A549 (cell line): ENCODE measurements around the gene CHMP1B.

Experiments used
- BCL3 ChIP-seq: fragments of >200 bp; sonication (Bioruptor Twin); formaldehyde crosslinking; IDR thresholded peaks from 3 replicates; pipeline ENCODE4 v1.6.1; 2016
- CEBPB ChIP-seq, 2 experiments: fragments of >200 bp in 1 of 2; sonication (Bioruptor Twin) in 1 of 2; formaldehyde crosslinking in 1 of 2; IDR thresholded peaks; 2 replicates each; pipeline ENCODE4 v1.6.1; 2012 to 2016
- EHMT2 ChIP-seq: fragments of 200-600 bp; sonication (generic); IDR thresholded peaks from 2 replicates; pipeline ENCODE4 v1.6.1; 2016; ENCODE audit warnings: antibody characterized with exemption, low read depth, mild to moderate bottlenecking, moderate library complexity
- ELK1 ChIP-seq: fragments of 150-350 bp; IDR thresholded peaks from 2 replicates; pipeline ENCODE4 v1.6.1; 2014; ENCODE audit warnings: low read depth, mild to moderate bottlenecking, low read length
- EP300 ChIP-seq, 2 experiments: fragments of >200 bp; sonication (Bioruptor Twin); formaldehyde crosslinking; IDR thresholded peaks; 2 replicates in 1 of 2; 3 replicates in 1 of 2; pipeline ENCODE4 v1.6.1; 2016 to 2017
- FOXS1 ChIP-seq: fragments of 250-450 bp; sonication (Bioruptor Pico); IDR thresholded peaks from 2 replicates; pipeline ENCODE4 v1.5.0; 2020; ENCODE audit warnings: mild to moderate bottlenecking, moderate library complexity
- HMGXB4 ChIP-seq: fragments of 250-450 bp; sonication (Bioruptor Pico); IDR thresholded peaks from 2 replicates; pipeline ENCODE4 v1.5.0; 2021; ENCODE audit warnings: mild to moderate bottlenecking, moderate library complexity, borderline replicate concordance
- JUN ChIP-seq, 2 experiments: fragments of >200 bp; sonication (Bioruptor Twin); formaldehyde crosslinking; IDR thresholded peaks; 2 replicates in 1 of 2; 3 replicates in 1 of 2; pipeline ENCODE4 v1.6.1; 2016 to 2017
- MAFK ChIP-seq: fragments of 450-650 bp; IDR thresholded peaks from 2 replicates; pipeline ENCODE4 v1.6.1; 2014; ENCODE audit not compliant: partially characterized antibody
- POLR2A ChIP-seq: IDR thresholded peaks from 2 replicates; pipeline ENCODE4 v1.6.1; 2012; ENCODE audit warnings: mild to moderate bottlenecking, low read length
- RAD21 ChIP-seq, 2 experiments: fragments of >200 bp in 1 of 2; sonication (Bioruptor Twin) in 1 of 2; formaldehyde crosslinking in 1 of 2; IDR thresholded peaks in 1 of 2; conservative IDR thresholded peaks in 1 of 2; 2 replicates in 1 of 2; 3 replicates in 1 of 2; pipeline ENCODE4 v1.6.1; 2012 to 2018; ENCODE audit warnings: inconsistent platforms in 1 of 2
- RFX5 ChIP-seq: fragments of 450-650 bp; IDR thresholded peaks from 2 replicates; pipeline ENCODE4 v1.7.1; 2014; ENCODE audit warnings: antibody characterized with exemption, mild to moderate bottlenecking, moderate library complexity
- TF ChIP-seq, protein P1 (sequence below): fragments of >200 bp; sonication (Bioruptor Twin); formaldehyde crosslinking; IDR thresholded peaks from 3 replicates; pipeline ENCODE4 v1.5.1; 2016

GRCh38 chr18:11860594-11861450 is 9.6 kb downstream of the CHMP1B start:
- TF ChIP-seq, protein P1, sequence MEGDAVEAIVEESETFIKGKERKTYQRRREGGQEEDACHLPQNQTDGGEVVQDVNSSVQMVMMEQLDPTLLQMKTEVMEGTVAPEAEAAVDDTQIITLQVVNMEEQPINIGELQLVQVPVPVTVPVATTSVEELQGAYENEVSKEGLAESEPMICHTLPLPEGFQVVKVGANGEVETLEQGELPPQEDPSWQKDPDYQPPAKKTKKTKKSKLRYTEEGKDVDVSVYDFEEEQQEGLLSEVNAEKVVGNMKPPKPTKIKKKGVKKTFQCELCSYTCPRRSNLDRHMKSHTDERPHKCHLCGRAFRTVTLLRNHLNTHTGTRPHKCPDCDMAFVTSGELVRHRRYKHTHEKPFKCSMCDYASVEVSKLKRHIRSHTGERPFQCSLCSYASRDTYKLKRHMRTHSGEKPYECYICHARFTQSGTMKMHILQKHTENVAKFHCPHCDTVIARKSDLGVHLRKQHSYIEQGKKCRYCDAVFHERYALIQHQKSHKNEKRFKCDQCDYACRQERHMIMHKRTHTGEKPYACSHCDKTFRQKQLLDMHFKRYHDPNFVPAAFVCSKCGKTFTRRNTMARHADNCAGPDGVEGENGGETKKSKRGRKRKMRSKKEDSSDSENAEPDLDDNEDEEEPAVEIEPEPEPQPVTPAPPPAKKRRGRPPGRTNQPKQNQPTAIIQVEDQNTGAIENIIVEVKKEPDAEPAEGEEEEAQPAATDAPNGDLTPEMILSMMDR, result no peak
- TF ChIP-seq MAFK (no peak), EHMT2 (no peak), POLR2A (no peak), EP300 (IDR thresholded peaks at IDR 0.05) (no peak), CEBPB (IDR thresholded peaks at IDR 0.05) (no peak), RFX5 (no peak), BCL3 (no peak), FOXS1 (CRISPR knock-in tag) (no peak), HMGXB4 (CRISPR knock-in tag) (no peak), ELK1 (no peak), JUN (IDR thresholded peaks at IDR 0.05) (no peak), RAD21 (conservative IDR thresholded peaks at IDR 0.05 in 1 of 2, IDR thresholded peaks at IDR 0.05 in 1 of 2) (no peak)
